Smooth muscle cell (in vitro differentiated cells): ENCODE measurements around the gene GALNT10. TPM values are rescaled to one million over a fixed set of nuclear protein-coding genes. Genes with fewer than 3 reads are reported as not detected.

Experiments
- DNase-seq: peaks from one replicate; lab custom pipeline; 2025; ENCODE audit not compliant: unreplicated experiment; lab: John Stamatoyannopoulos, UW
- H2AFZ ChIP-seq: fragments of 200-600 bp; sonication (generic); 2 replicates; pipeline ENCODE4 v1.6.0; 2016; ENCODE audit warnings: antibody characterized with exemption, low read depth, mild to moderate bottlenecking
- H3F3A ChIP-seq: fragments of 200-600 bp; sonication (generic); 2 replicates; pipeline ENCODE4 v1.6.0; 2017; ENCODE audit warnings: antibody characterized with exemption, low read depth
- H3K27ac ChIP-seq: fragments of 200-600 bp; sonication (generic); 2 replicates; pipeline ENCODE4 v1.5.1; 2016; ENCODE audit warnings: low read depth, mild to moderate bottlenecking
- H3K27me3 ChIP-seq: fragments of 200-600 bp; sonication (generic); 2 replicates; pipeline ENCODE4 v1.6.1; 2016; ENCODE audit warnings: low read depth, mild to moderate bottlenecking
- H3K36me3 ChIP-seq: fragments of 200-600 bp; sonication (generic); 2 replicates; pipeline ENCODE4 v1.5.1; 2016; ENCODE audit warnings: low read depth
- H3K4me1 ChIP-seq: fragments of 200-600 bp; sonication (generic); 2 replicates; pipeline ENCODE4 v1.5.1; 2016; ENCODE audit warnings: low read depth
- H3K4me2 ChIP-seq: fragments of 200-600 bp; sonication (generic); 2 replicates; pipeline ENCODE4 v1.6.0; 2016; ENCODE audit warnings: mild to moderate bottlenecking
- H3K4me3 ChIP-seq: fragments of 200-600 bp; sonication (generic); 2 replicates; pipeline ENCODE4 v1.5.1; 2016; ENCODE audit warnings: mild to moderate bottlenecking
- H3K79me2 ChIP-seq: fragments of 200-600 bp; sonication (generic); 2 replicates; pipeline ENCODE4 v1.6.0; 2016; ENCODE audit warnings: low read depth, mild to moderate bottlenecking
- H3K9ac ChIP-seq: fragments of 200-600 bp; sonication (generic); 2 replicates; pipeline ENCODE4 v1.6.0; 2016; ENCODE audit warnings: low read depth
- H3K9me3 ChIP-seq: fragments of 200-600 bp; sonication (generic); replicated peaks from 2 replicates; pipeline ENCODE4 v1.5.1; 2016; ENCODE audit warnings: low read depth
- H4K20me1 ChIP-seq: fragments of 200-600 bp; sonication (generic); 2 replicates; pipeline ENCODE4 v1.6.0; 2016; ENCODE audit warnings: low read depth
- WGBS: methylation state at CpG from one replicate; pipeline ENCODE4 v1.1.7; 2016; ENCODE audit warnings: low lambda C conversion rate; 5-methylcytosine and 5-hydroxymethylcytosine counted together
- polyA plus RNA-seq: library from polyadenylated mRNA; unstranded; fragments of >200 nt; fragmentation: Nextera tagmentation; extraction: Ambion mirVana; gene quantifications from 2 replicates; pipeline ENCODE4 v1.2.1, GENCODE V29; 2016
- total RNA-seq: library from RNA; depleted of rRNA; stranded (reverse); fragments of >200 nt; gene quantifications from 2 replicates; pipeline ENCODE4 v1.2.3, GENCODE V29; 2014
- TF ChIP-seq, protein P1 (sequence below): fragments of 200-600 bp; sonication (generic); IDR thresholded peaks from 2 replicates; pipeline ENCODE4 v1.5.1; 2017; ENCODE audit warnings: borderline replicate concordance, mild to moderate bottlenecking, antibody characterized with exemption; ENCODE audit not compliant: insufficient read depth, poor library complexity, severe bottlenecking

The GALNT10 gene
- total and polyA plus RNA-seq, 2 experiments from 2014 or later, result 23.6 to 24.6 TPM

DNA sequence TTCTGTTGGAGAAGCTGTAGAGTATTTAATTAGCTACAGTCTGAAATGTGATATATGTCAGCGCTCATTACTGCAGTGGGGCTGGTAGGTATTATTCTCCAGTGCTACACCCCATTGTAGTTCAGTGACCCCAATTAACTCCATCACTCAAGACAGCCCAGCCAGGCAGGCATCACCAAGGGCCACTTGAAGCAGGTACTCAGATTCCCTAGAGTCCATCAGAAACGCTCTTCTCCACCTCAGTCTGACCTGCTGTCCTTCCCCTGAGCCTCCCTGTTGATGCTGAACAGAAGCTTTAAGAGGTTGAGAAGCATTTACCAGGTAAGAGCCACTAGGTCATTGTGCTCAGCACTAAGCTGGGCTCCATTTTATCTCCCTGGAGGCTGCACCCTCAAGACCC is 71.8 kb downstream of the GALNT10 start:
- 93% methylated on average over 2 of the region's 2 CpGs for WGBS
- Histone ChIP-seq H3K27me3 (no peaks in the 10 kb centered on the region), H3K4me3 (no peak overlapping the region), H3K36me3 (no peaks in the 10 kb centered on the region), H3K4me1 (peaks cover 29% of the 10 kb centered on the region), H4K20me1 (no peaks in the 10 kb centered on the region), H3K4me2 (no peak overlapping the region), H3K9ac (no peak overlapping the region), H3K27ac (no peak overlapping the region), H3K79me2 (no peaks in the 10 kb centered on the region), H3K9me3 (no peaks in the 10 kb centered on the region), H3F3A (peaks cover 7% of the 10 kb centered on the region), H2AFZ (no peak overlapping the region)
- no peak for DNase-seq
- TF ChIP-seq, protein P1, sequence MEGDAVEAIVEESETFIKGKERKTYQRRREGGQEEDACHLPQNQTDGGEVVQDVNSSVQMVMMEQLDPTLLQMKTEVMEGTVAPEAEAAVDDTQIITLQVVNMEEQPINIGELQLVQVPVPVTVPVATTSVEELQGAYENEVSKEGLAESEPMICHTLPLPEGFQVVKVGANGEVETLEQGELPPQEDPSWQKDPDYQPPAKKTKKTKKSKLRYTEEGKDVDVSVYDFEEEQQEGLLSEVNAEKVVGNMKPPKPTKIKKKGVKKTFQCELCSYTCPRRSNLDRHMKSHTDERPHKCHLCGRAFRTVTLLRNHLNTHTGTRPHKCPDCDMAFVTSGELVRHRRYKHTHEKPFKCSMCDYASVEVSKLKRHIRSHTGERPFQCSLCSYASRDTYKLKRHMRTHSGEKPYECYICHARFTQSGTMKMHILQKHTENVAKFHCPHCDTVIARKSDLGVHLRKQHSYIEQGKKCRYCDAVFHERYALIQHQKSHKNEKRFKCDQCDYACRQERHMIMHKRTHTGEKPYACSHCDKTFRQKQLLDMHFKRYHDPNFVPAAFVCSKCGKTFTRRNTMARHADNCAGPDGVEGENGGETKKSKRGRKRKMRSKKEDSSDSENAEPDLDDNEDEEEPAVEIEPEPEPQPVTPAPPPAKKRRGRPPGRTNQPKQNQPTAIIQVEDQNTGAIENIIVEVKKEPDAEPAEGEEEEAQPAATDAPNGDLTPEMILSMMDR, result no peak

DNA sequence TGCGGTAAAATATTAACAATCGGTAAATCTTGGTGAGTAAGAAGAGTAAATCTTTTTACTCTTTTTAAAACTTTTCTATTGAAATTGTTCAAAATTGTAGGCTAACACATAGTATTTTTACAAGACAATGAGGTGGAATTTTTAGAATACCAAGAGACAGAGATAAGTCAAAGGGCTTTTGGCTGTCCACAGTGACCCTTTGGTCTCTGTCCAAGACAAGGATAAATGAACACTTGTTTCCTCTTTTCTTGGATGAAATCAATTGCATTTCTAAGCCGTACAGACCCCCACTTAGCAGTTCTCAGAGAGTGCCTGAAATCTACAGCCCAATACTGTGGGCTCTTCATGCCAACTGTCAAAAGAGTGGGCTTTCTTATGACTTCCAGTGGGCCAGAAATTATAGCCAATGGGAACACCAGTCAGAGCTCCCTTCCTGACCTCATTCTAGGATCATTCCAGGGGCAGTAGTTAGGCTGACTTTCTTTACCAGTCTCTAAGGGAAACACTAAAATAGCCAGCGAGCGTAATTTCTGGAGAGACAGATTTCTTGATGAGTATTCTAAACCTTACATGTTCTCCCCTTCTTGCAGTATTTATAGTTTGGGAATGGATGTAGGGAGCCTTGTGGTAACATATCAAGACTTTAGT is 74.1 kb downstream of the GALNT10 start:
- TF ChIP-seq, protein P1, result no peak
- WGBS, result 97% methylated on average over 5 of the region's 5 CpGs
- DNase-seq, result no peak
- H4K20me1 ChIP-seq, result no peaks in the 10 kb centered on the region
- no peak overlapping the region for H2AFZ ChIP-seq
- no peaks in the 10 kb centered on the region for H3K36me3 ChIP-seq
- peaks cover 28% of the 10 kb centered on the region for H3K4me1 ChIP-seq
- H3K27ac ChIP-seq, result no peak overlapping the region
- no peaks in the 10 kb centered on the region for H3K27me3 ChIP-seq
- H3K79me2 ChIP-seq, result no peaks in the 10 kb centered on the region
- H3K4me3 ChIP-seq, result no peak overlapping the region
- no peak overlapping the region for H3K9ac ChIP-seq
- no peaks in the 10 kb centered on the region for H3K9me3 ChIP-seq
- peaks cover 12% of the 10 kb centered on the region for H3F3A ChIP-seq
- no peak overlapping the region for H3K4me2 ChIP-seq

DNA sequence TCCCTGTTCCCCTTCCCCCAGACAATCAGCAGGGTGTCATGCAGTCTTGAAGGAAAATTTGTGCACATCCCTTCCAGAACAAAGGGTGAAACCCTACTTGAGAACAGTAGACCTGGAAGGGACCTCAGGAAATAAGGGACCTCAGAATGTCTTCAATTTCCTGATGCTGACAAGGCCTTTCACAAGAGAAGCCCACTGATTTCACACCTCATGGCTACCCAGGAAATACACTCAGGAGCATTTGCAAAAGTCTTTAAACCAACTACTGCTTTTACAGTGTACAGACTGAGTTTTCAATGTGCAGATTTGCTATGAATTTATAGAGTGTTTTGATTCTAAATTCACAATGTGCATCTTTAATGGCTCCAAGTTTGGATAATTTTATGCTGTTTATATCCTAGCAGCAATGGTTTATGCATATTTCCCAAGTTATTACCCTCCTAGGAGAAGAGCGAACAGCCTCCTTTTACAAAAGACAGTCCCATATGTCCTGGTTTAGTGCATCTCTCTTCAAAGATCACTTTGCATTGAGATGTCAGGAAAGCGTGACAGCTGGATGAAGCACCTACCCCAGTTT is 74.8 kb downstream of the GALNT10 start:
- H4K20me1 ChIP-seq, result no peaks in the 10 kb centered on the region
- DNase-seq, result no peak
- peaks cover 10% of the 10 kb centered on the region for H3F3A ChIP-seq
- no peak overlapping the region for H3K9ac ChIP-seq
- no peaks in the 10 kb centered on the region for H3K9me3 ChIP-seq
- 97% methylated on average over 2 of the region's 2 CpGs for WGBS
- H3K4me2 ChIP-seq, result no peak overlapping the region
- peaks cover 22% of the 10 kb centered on the region for H3K4me1 ChIP-seq
- no peak overlapping the region for H3K27ac ChIP-seq
- H3K36me3 ChIP-seq, result no peaks in the 10 kb centered on the region
- TF ChIP-seq, protein P1, result no peak
- no peak overlapping the region for H3K4me3 ChIP-seq
- no peaks in the 10 kb centered on the region for H3K79me2 ChIP-seq
- H3K27me3 ChIP-seq, result no peaks in the 10 kb centered on the region
- H2AFZ ChIP-seq, result no peak overlapping the region

DNA sequence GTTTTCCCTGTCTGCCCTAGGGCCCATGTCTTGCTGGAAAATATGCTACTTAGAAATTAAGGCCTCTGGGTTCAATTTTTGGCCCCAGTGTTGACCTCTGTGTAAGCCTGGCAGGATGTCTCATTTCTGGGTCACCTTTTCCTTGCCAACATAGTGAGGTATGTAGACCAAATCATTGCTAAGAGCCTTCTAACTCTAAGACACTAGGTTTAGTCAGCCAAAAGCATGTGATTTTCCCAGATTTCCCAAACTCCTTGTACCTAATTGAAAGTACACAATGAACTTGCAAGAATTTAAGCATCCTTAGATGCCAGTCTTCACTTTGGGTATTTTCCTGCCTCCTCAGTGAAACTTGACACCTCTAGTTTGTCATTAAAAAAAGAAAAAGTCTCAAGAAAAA is 77.0 kb downstream of the GALNT10 start:
- H3K36me3 ChIP-seq, result no peaks in the 10 kb centered on the region
- H3K27me3 ChIP-seq, result no peaks in the 10 kb centered on the region
- no peak overlapping the region for H3K27ac ChIP-seq
- no peaks in the 10 kb centered on the region for H4K20me1 ChIP-seq
- no peak overlapping the region for H2AFZ ChIP-seq
- peaks cover 9% of the 10 kb centered on the region for H3K4me1 ChIP-seq
- H3K9ac ChIP-seq, result no peak overlapping the region
- no peak overlapping the region for H3K4me3 ChIP-seq
- DNase-seq, result no peak
- H3K9me3 ChIP-seq, result no peaks in the 10 kb centered on the region
- H3K79me2 ChIP-seq, result no peaks in the 10 kb centered on the region
- H3K4me2 ChIP-seq, result no peak overlapping the region
- TF ChIP-seq, protein P1, result no peak
- H3F3A ChIP-seq, result peaks cover 5% of the 10 kb centered on the region
